ENCODE data around the gene LPXN. TPM values are rescaled to one million over a fixed set of nuclear protein-coding genes. Genes with fewer than 3 reads are reported as not detected.

LPXN gene
- total and polyA plus RNA-seq, 10 of the 15 experiments (the other 5 are each of a cell fraction or from before 2014, with no cell fraction given) = 131 to 349 (median 201) TPM

DNA sequence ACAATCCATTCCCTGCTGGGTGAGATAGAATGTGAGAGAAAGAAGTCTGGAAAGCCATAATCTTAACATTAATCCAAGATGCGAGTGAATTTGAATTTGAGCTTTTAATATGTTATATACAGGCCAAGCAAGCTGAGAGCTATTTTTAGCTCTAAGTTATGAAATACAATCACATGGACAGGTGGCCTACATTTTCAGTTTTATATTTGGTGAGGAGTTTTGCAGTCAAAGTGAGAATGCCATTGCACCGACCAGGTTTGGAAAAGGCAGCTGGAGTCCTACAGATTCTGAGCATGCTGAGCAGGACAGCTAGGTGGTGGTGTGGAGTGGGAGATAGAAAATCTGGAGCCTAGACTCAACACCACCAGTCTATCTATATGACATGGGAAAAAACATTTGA lies 79.8 kb downstream of the LPXN start (continued):
- TF ChIP-seq TARDBP (IDR thresholded peaks at IDR 0.05; ENCODE audit: borderline replicate concordance) (no peak), IKZF1 (conservative IDR thresholded peaks at IDR 0.05) (peak; percentile 44; the same call in 1 of the 2 replicates)

DNA sequence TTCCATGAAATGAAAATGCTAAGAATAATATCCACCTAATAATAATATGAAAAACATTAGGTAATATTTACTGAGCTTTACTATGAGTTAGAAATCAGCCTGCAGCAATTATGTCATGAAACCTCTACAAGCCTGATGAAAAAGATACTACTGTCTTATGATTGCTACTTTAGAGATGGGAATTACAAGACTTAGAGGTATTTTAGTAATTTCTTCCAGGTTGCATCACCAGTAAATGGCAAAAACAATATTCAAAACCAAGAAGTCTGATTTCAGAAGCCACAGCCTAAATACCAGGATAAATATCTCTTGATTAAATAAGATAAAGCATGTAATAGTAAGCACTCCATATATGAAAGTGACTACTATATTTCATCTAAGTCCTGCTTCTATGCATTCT lies 81.6 kb downstream of the LPXN start:
- ChIA-PET RAD21 (ENCODE audit: unreplicated experiment) (interaction anchor here (0.6 to 4.5 kb wide), 7 partner anchors 11 to 208 kb away, joined by 3 to 41 read pairs (median 3); no protein-coding TSS in a partner anchor), POLR2A (no interaction called here), CTCF (interaction anchor here (1.2 to 3.3 kb wide), 4 partner anchors 11 to 30 kb away, joined by 3 to 35 read pairs (median 6); no protein-coding TSS in a partner anchor), SMC1A (ENCODE audit: uncharacterized antibody, unreplicated experiment) (interaction anchor here (1.6 to 4.9 kb wide), 3 partner anchors 12 to 717 kb away, joined by 4 to 92 read pairs (median 20); partner anchors contain the start of gene OR5B21)
- Histone ChIP-seq H3K4me3 (no peak overlapping the region), H3K36me3 (ENCODE audit: control insufficient read depth in 2 of 2, insufficient read depth in 2 of 2, low read length in 1 of 2) (0 out of 4 replicates have a peak, but pooled peaks cover 0 to 3% of the 10 kb centered on the region in 2 experiments), H3K9me3 (replicated peaks; ENCODE audit: control insufficient read depth, insufficient read depth, low read length) (no peaks in the 10 kb centered on the region), H3K79me2 (ENCODE audit: control insufficient read depth, insufficient read depth, low read length) (no peaks in the 10 kb centered on the region), H3K4me2 (ENCODE audit: control insufficient read depth, insufficient read depth) (no peak overlapping the region), H4K20me1 (ENCODE audit: control insufficient read depth, insufficient read depth) (no peaks in the 10 kb centered on the region), H3K27ac (ENCODE audit: control insufficient read depth, insufficient read depth) (no peak overlapping the region), H3K4me1 (ENCODE audit: control insufficient read depth, insufficient read depth, low read length) (peaks cover 9% of the 10 kb centered on the region; the same call in 1 of the 2 replicates), H3K27me3 (replicated peaks in 1 of 2; ENCODE audit: control insufficient read depth in 2 of 2, insufficient read depth in 2 of 2, low read length in 1 of 2) (no peaks in the 10 kb centered on the region), H2AFZ (ENCODE audit: control insufficient read depth, low read depth, low read length) (no peak overlapping the region), H3K9ac (ENCODE audit: control insufficient read depth, insufficient read depth, low read length) (no peak overlapping the region)
- FAIRE-seq (no peak), DNase-seq (ENCODE audit: low read depth, low spot score) (no peak), ATAC-seq (no peak)
- no peak for TF ChIP-seq EGR1 (IDR thresholded peaks at IDR 0.05; ENCODE audit: borderline replicate concordance in 1 of 2, low read depth in 2 of 2, low read length in 2 of 2)
- TF ChIP-seq CHD4 (IDR thresholded peaks at IDR 0.05) = no peak
- no peak for TF ChIP-seq NFYA (IDR thresholded peaks at IDR 0.05; ENCODE audit: borderline replicate concordance, low read depth, low read length)
- TF ChIP-seq BACH1 (IDR thresholded peaks at IDR 0.05; ENCODE audit: borderline replicate concordance) = no peak
- TF ChIP-seq, protein P1, sequence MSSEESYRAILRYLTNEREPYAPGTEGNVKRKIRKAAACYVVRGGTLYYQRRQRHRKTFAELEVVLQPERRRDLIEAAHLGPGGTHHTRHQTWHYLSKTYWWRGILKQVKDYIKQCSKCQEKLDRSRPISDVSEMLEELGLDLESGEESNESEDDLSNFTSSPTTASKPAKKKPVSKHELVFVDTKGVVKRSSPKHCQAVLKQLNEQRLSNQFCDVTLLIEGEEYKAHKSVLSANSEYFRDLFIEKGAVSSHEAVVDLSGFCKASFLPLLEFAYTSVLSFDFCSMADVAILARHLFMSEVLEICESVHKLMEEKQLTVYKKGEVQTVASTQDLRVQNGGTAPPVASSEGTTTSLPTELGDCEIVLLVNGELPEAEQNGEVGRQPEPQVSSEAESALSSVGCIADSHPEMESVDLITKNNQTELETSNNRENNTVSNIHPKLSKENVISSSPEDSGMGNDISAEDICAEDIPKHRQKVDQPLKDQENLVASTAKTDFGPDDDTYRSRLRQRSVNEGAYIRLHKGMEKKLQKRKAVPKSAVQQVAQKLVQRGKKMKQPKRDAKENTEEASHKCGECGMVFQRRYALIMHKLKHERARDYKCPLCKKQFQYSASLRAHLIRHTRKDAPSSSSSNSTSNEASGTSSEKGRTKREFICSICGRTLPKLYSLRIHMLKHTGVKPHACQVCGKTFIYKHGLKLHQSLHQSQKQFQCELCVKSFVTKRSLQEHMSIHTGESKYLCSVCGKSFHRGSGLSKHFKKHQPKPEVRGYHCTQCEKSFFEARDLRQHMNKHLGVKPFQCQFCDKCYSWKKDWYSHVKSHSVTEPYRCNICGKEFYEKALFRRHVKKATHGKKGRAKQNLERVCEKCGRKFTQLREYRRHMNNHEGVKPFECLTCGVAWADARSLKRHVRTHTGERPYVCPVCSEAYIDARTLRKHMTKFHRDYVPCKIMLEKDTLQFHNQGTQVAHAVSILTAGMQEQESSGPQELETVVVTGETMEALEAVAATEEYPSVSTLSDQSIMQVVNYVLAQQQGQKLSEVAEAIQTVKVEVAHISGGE (CRISPR knock-in tag; IDR thresholded peaks at IDR 0.05) = no peak
- no peak for TF ChIP-seq ETV6 (conservative IDR thresholded peaks at IDR 0.05 in 1 of 2, IDR thresholded peaks at IDR 0.05 in 1 of 2; ENCODE audit: borderline replicate concordance in 1 of 2, low read depth in 1 of 2)
- TF ChIP-seq KDM1A (IDR thresholded peaks at IDR 0.05; ENCODE audit: borderline replicate concordance) = no peak
- TF ChIP-seq MEF2B (IDR thresholded peaks at IDR 0.05; ENCODE audit: partially characterized antibody, poor library complexity, severe bottlenecking) = no peak
- TF ChIP-seq KLF5 (IDR thresholded peaks at IDR 0.05; ENCODE audit: partially characterized antibody) = no peak
- TF ChIP-seq HDGF (IDR thresholded peaks at IDR 0.05) = no peak
- TF ChIP-seq CREB1 (IDR thresholded peaks at IDR 0.05; ENCODE audit: low read depth) = no peak
- TF ChIP-seq WRNIP1 (IDR thresholded peaks at IDR 0.05; ENCODE audit: borderline replicate concordance, low read depth, low read length) = no peak
- no peak for TF ChIP-seq GABPA (IDR thresholded peaks at IDR 0.05; ENCODE audit: low read depth)
- no peak for TF ChIP-seq JUNB (IDR thresholded peaks at IDR 0.05)
- in situ Hi-C loops (cut with MboI) (no loop called here), intact Hi-C loops (cut with micrococcal nuclease; ENCODE audit: unreplicated experiment) (no loop called here)
- no TSS peak for BruUV-seq (replicated peaks)

All from GM12878 (cell line).